Measurements from ENCODE around the gene SLC24A3.

- TF ChIP-seq CTCF (conservative IDR thresholded peaks at IDR 0.05; ENCODE audit: low read length) (peak; percentile 76), EZH2phosphoT487 (IDR thresholded peaks at IDR 0.05; ENCODE audit: borderline replicate concordance, low read depth, low read length) (no peak)
Measured at GRCh38 chr20:19583532-19584175, 371.2 kb downstream of the SLC24A3 start.

All from OCI-LY7 (cell line).